GM12878 (cell line): Measurements from ENCODE around the gene PTPRC. TPM values are rescaled to one million over a fixed set of nuclear protein-coding genes. Genes with fewer than 3 reads are reported as not detected.

Experiments used
- ATAC-seq: fragments of 200-7000 bp; cut with Tn5 transposase; 3 replicates; pipeline ENCODE4 v1.9.1; 2020; ENCODE audit warnings: mild to moderate bottlenecking, moderate library complexity
- BruUV-seq: library from RNA; stranded (reverse); fragments of 400-500 nt; replicated peaks from 2 replicates; lab custom pipeline; 2021; lab: Mats Ljungman, UMichigan
- CTCF ChIA-PET: fragments of 300-600 bp; sonication (Branson Sonifier 250); formaldehyde crosslinking; extraction: SDS; loops from one replicate; lab custom pipeline; 2021; ENCODE audit warnings: inconsistent platforms; lab: Yijun Ruan, JAX
- POLR2A ChIA-PET: fragments of 350-600 bp; formaldehyde crosslinking; extraction: SDS; loops from one replicate; lab custom pipeline; 2021; ENCODE audit warnings: inconsistent platforms; lab: Charles Lee
- RAD21 ChIA-PET: fragments of 300-600 bp; sonication (Branson Sonifier 250); formaldehyde crosslinking; loops from one replicate; lab custom pipeline; 2023; ENCODE audit warnings: antibody characterized with exemption; ENCODE audit not compliant: unreplicated experiment; lab: Charles Lee
- SMC1A ChIA-PET: fragments of 300-600 bp; sonication (Branson Sonifier 250); formaldehyde crosslinking; loops from one replicate; lab custom pipeline; 2023; ENCODE audit not compliant: unreplicated experiment, uncharacterized antibody; lab: Charles Lee
- DNase-seq: peaks from one replicate; pipeline ENCODE4 v3.0.0-alpha.2; 2011; ENCODE audit warnings: low read depth, low spot score
- FAIRE-seq: peaks from 3 replicates; lab custom pipeline; 2011; peaks lifted over from hg19 to GRCh38; lab: Jason Lieb, UNC
- H2AFZ ChIP-seq: 2 replicates; pipeline ENCODE4 v1.6.0; 2011; ENCODE audit warnings: low read depth, low read length, control low read depth; ENCODE audit not compliant: control insufficient read depth
- H3K27ac ChIP-seq: 2 replicates; pipeline ENCODE4 v1.5.1; 2011; ENCODE audit warnings: control low read depth; ENCODE audit not compliant: control insufficient read depth, insufficient read depth
- H3K27me3 ChIP-seq, 2 experiments: replicated peaks in 1 of 2; 2 replicates each; pipeline versions ENCODE4 v1.6.0 to v1.6.1; 2011; ENCODE audit warnings: low read length in 1 of 2; ENCODE audit not compliant: control insufficient read depth in 2 of 2, insufficient read depth in 2 of 2
- H3K36me3 ChIP-seq, 2 experiments: 2 replicates each; pipeline ENCODE4 v1.5.1; 2011; ENCODE audit warnings: low read length in 1 of 2; ENCODE audit not compliant: control insufficient read depth in 2 of 2, insufficient read depth in 2 of 2
- H3K4me1 ChIP-seq: 2 replicates; pipeline ENCODE4 v1.6.1; 2011; ENCODE audit warnings: mild to moderate bottlenecking, low read length, moderate library complexity, mixed read lengths; ENCODE audit not compliant: control insufficient read depth, insufficient read depth
- H3K4me2 ChIP-seq: 2 replicates; pipeline ENCODE4 v1.6.0; 2011; ENCODE audit warnings: control low read depth; ENCODE audit not compliant: control insufficient read depth, insufficient read depth
- H3K4me3 ChIP-seq: fragments of 200-600 bp; sonication (generic); 2 replicates; pipeline ENCODE4 v1.5.1; 2016
- H3K79me2 ChIP-seq: 2 replicates; pipeline ENCODE4 v1.6.0; 2011; ENCODE audit warnings: low read length; ENCODE audit not compliant: control insufficient read depth, insufficient read depth
- H3K9ac ChIP-seq: 2 replicates; pipeline ENCODE4 v1.8.0; 2011; ENCODE audit warnings: low read length, control low read depth, mixed read lengths; ENCODE audit not compliant: control insufficient read depth, insufficient read depth
- H3K9me3 ChIP-seq: replicated peaks from 3 replicates; pipeline ENCODE4 v1.5.1; 2011; ENCODE audit warnings: mild to moderate bottlenecking, low read length; ENCODE audit not compliant: control insufficient read depth, insufficient read depth
- H4K20me1 ChIP-seq: 2 replicates; pipeline ENCODE4 v1.6.0; 2011; ENCODE audit not compliant: control insufficient read depth, insufficient read depth
- ATF3 ChIP-seq: IDR thresholded peaks from 2 replicates; pipeline ENCODE4 v1.6.1; 2011; ENCODE audit warnings: low read depth, mild to moderate bottlenecking, low read length, moderate library complexity, borderline replicate concordance; ENCODE audit errors: extremely low read depth
- CEBPB ChIP-seq, 2 experiments: fragments of 150-350 bp in 1 of 2; IDR thresholded peaks; 2 replicates each; pipeline ENCODE4 v1.6.1; 2012 to 2014; ENCODE audit warnings: low read depth in 2 of 2, low read length in 2 of 2, borderline replicate concordance in 1 of 2, inconsistent platforms in 1 of 2
- CHD4 ChIP-seq: fragments of 200-600 bp; sonication (generic); IDR thresholded peaks from 2 replicates; pipeline ENCODE4 v1.6.1; 2016; ENCODE audit warnings: mild to moderate bottlenecking
- MEF2B ChIP-seq: fragments of 450-650 bp; IDR thresholded peaks from 2 replicates; pipeline ENCODE4 v1.6.1; 2018; ENCODE audit warnings: mild to moderate bottlenecking, moderate library complexity; ENCODE audit not compliant: partially characterized antibody, poor library complexity, severe bottlenecking
- NFIC ChIP-seq: IDR thresholded peaks from 2 replicates; pipeline ENCODE4 v1.6.1; 2012; ENCODE audit warnings: low read depth, mild to moderate bottlenecking, inconsistent platforms, low read length, moderate library complexity
- NFYB ChIP-seq: IDR thresholded peaks from 2 replicates; pipeline ENCODE4 v1.6.1; 2011; ENCODE audit warnings: low read depth, mild to moderate bottlenecking, low read length, improper control_type of control experiment, moderate library complexity; ENCODE audit not compliant: insufficient read depth
- RCOR1 ChIP-seq: conservative IDR thresholded peaks from 2 replicates; pipeline ENCODE4 v1.6.1; 2012; ENCODE audit warnings: low read depth, low read length, improper control_type of control experiment
- RUNX3 ChIP-seq: IDR thresholded peaks from 2 replicates; pipeline ENCODE4 v1.6.1; 2012; ENCODE audit warnings: low read length, inconsistent platforms
- SREBF2 ChIP-seq: IDR thresholded peaks from 2 replicates; pipeline ENCODE4 v1.6.1; 2012; ENCODE audit warnings: mild to moderate bottlenecking, low read length
- SUPT20H ChIP-seq: IDR thresholded peaks from 2 replicates; pipeline ENCODE4 v1.6.1; 2011; ENCODE audit warnings: low read depth, mild to moderate bottlenecking, low read length, moderate library complexity, borderline replicate concordance; ENCODE audit not compliant: control insufficient read depth
- WGBS: methylation state at CpG from one replicate; pipeline ENCODE4 v1.1.6; 2016; ENCODE audit warnings: low lambda C conversion rate; ENCODE audit not compliant: insufficient replicate concordance, insufficient coverage; ENCODE audit errors: missing lambda C conversion rate; 5-methylcytosine and 5-hydroxymethylcytosine counted together
- in situ Hi-C: fragments of 300-500 bp; cut with MboI; formaldehyde crosslinking; loops from 9 replicates; pipeline ENCODE4 v1.14.3; 2018; ENCODE audit warnings: mixed read lengths
- intact Hi-C: fragments of 100-400 bp; cut with micrococcal nuclease; formaldehyde crosslinking; loops from one replicate; pipeline ENCODE4 v1.14.2; 2022; ENCODE audit not compliant: unreplicated experiment
- polyA plus RNA-seq, 11 experiments: library from polyadenylated mRNA; depleted of rRNA in 4 of 11; unstranded in 6 of 11; stranded (reverse) in 5 of 11; fragments of >200 nt; fragmentation: Nextera tagmentation in 4 of 11; fragmentation: Illumina TruSeq in 1 of 11; extraction: Ambion mirVana in 4 of 11; extraction: Trizol in 1 of 11; gene quantifications; 1 replicate in 1 of 11; 2 replicates in 10 of 11; pipeline versions ENCODE4 v1.2.1 to v1.2.3, GENCODE V29; 2011 to 2016; ENCODE audit warnings: inconsistent platforms in 2 of 11, missing spikeins in 2 of 11, low read depth in 1 of 11
- total RNA-seq, 4 experiments: library from RNA; depleted of rRNA in 3 of 4; stranded (reverse); fragments of >200 nt in 3 of 4; fragmentation: Illumina TruSeq in 1 of 4; extraction: Trizol in 1 of 4; gene quantifications; 2 replicates each; pipeline versions ENCODE4 v1.2.1 to v1.2.3, GENCODE V29; 2013 to 2021

The PTPRC gene
- total and polyA plus RNA-seq, 10 of the 15 experiments (the other 5 are each of a cell fraction or from before 2014, with no cell fraction given): 72.9 to 221 (median 118) TPM

- peaks cover 0 to 3% of the 10 kb centered on the region in 2 experiments; a peak in 1 of 4 replicates for H3K36me3 ChIP-seq
- POLR2A ChIA-PET: interaction anchor here (0.7 to 3.2 kb wide), 9 partner anchors 11 to 50 kb away, joined by 3 to 17 read pairs (median 6); partner anchors contain the start of gene PTPRC
- no peak for DNase-seq
Measured at GRCh38 chr1:198649968-198650338, 11.1 kb downstream of the PTPRC start.

GRCh38 chr1:198650506-198650905, 11.7 kb downstream of the PTPRC start:
- Histone ChIP-seq H3K9me3 (peaks cover 1% of the 10 kb centered on the region; the same call in 2 of the 3 replicates), H3K79me2 (peaks cover 50% of the 10 kb centered on the region), H3K27me3 (no peaks in the 10 kb centered on the region), H4K20me1 (no peaks in the 10 kb centered on the region), H3K4me1 (peaks cover 20% of the 10 kb centered on the region)
- 4% methylated on average over 1 of the region's 1 CpG for WGBS
- intact Hi-C loops: no loop called here
- POLR2A ChIA-PET: interaction anchor here (0.6 to 3.2 kb wide), 10 partner anchors 11 to 79 kb away, joined by 3 to 17 read pairs (median 4); partner anchors contain the start of gene PTPRC
- no TSS peak for BruUV-seq
- peak; percentile 30 for ATAC-seq
- CTCF ChIA-PET: interaction anchor here (0.6 to 2.6 kb wide), 8 partner anchors 11 to 454 kb away, joined by 3 to 8 read pairs (median 4); partner anchors contain the start of gene PTPRC
- TF ChIP-seq ATF3 (no peak), SUPT20H (no peak), MEF2B (no peak), RCOR1 (no peak), NFYB (no peak), NFIC (no peak), CEBPB (IDR thresholded peaks at IDR 0.05; ENCODE audit: borderline replicate concordance in 1 of 2, low read depth in 2 of 2, low read length in 2 of 2) (no peak)
- TF ChIP-seq, all 136 proteins: peak for 0
- Histone ChIP-seq H3K27ac (no peak overlapping the region), H3K4me2 (0 out of 2 replicates have a peak overlapping the region, but pooled peaks have one; percentile 63), H3K4me3 (no peak overlapping the region), H3K36me3 (peaks cover 0 to 3% of the 10 kb centered on the region in 2 experiments; a peak in 1 of 4 replicates), H3K9ac (no peak overlapping the region), H2AFZ (no peak overlapping the region)
- ChIA-PET RAD21 (interaction anchor here (0.6 to 3.4 kb wide), 15 partner anchors 8 to 271 kb away, joined by 3 to 33 read pairs (median 4); no protein-coding TSS in a partner anchor), SMC1A (interaction anchor here (1.0 to 8.4 kb wide), 22 partner anchors 10 to 96 kb away, joined by 3 to 72 read pairs (median 4); partner anchors contain the start of gene PTPRC)
- in situ Hi-C loops: no loop called here
- DNase-seq (no peak), FAIRE-seq (no peak)

More at GRCh38 chr1:198649968-198650338, 11.1 kb downstream of the PTPRC start:
- H2AFZ ChIP-seq: peak overlapping the region; percentile 5
- intact Hi-C loops: loop anchor here (5.0 kb wide), 1 partner anchor 93 kb away; no protein-coding TSS in a partner anchor
- ChIA-PET RAD21 (interaction anchor here (0.6 to 3.4 kb wide), 10 partner anchors 10 to 99 kb away, joined by 3 to 33 read pairs (median 10); no protein-coding TSS in a partner anchor), CTCF (interaction anchor here (1.0 to 2.6 kb wide), 3 partner anchors 27 to 32 kb away, joined by 3 to 8 read pairs (median 4); no protein-coding TSS in a partner anchor), SMC1A (interaction anchor here (0.7 to 8.4 kb wide), 18 partner anchors 11 to 95 kb away, joined by 3 to 72 read pairs (median 4); partner anchors contain the start of gene PTPRC)
- peak overlapping the region; percentile 22; the same call in 1 of the 2 replicates for H3K27ac ChIP-seq
- H3K4me1 ChIP-seq: peaks cover 19% of the 10 kb centered on the region
- TSS peak; percentile 2 for BruUV-seq
- peak; percentile 43 for ATAC-seq
- H4K20me1 ChIP-seq: no peaks in the 10 kb centered on the region
- H3K27me3 ChIP-seq: no peaks in the 10 kb centered on the region
- FAIRE-seq: peak; percentile 62
- TF ChIP-seq RUNX3: peak; percentile 47
- TF ChIP-seq CHD4: no peak
- TF ChIP-seq SREBF2: no peak
- peaks cover 54% of the 10 kb centered on the region for H3K79me2 ChIP-seq
- H3K9me3 ChIP-seq: peaks cover 1% of the 10 kb centered on the region; the same call in 2 of the 3 replicates
- no peak overlapping the region for H3K9ac ChIP-seq
- peak overlapping the region; percentile 63 for H3K4me2 ChIP-seq
- in situ Hi-C loops: no loop called here
- WGBS: 30% methylated on average over 2 of the region's 2 CpGs
- H3K4me3 ChIP-seq: peak overlapping the region; percentile 9; the same call in 1 of the 2 replicates
